PC-3 (cell line): ENCODE results near the gene PPP2R1A. TPM values are rescaled to one million over a fixed set of nuclear protein-coding genes. Genes with fewer than 3 reads are reported as not detected.

Experiments used
- ATAC-seq: fragments of 200-7000 bp; cut with Tn5 transposase; 2 replicates; pipeline ENCODE4 v1.9.1; 2020; ENCODE audit warnings: mild to moderate bottlenecking, moderate library complexity
- BruUV-seq: library from RNA; stranded (reverse); fragments of 400-500 nt; replicated peaks from 2 replicates; lab custom pipeline; 2021; lab: Mats Ljungman, UMichigan
- CTCF ChIA-PET: fragments of 300-600 bp; sonication (Branson Sonifier 250); formaldehyde crosslinking; loops from one replicate; lab custom pipeline; 2022; ENCODE audit warnings: antibody characterized with exemption; lab: Charles Lee
- POLR2A ChIA-PET: fragments of 300-600 bp; sonication (Branson Sonifier 250); formaldehyde crosslinking; loops from one replicate; lab custom pipeline; 2022; ENCODE audit warnings: antibody characterized with exemption; ENCODE audit not compliant: unreplicated experiment; lab: Charles Lee
- DNase-seq: peaks from one replicate; pipeline ENCODE4 v3.0.0-alpha.2; 2015
- H2AFZ ChIP-seq: fragments of 300-600 bp; sonication (generic); 2 replicates; pipeline ENCODE4 v1.6.0; 2016; ENCODE audit warnings: antibody characterized with exemption, low read length
- H3F3A ChIP-seq: fragments of 300-600 bp; sonication (generic); one replicate; pipeline ENCODE4 v1.6.0; 2017; ENCODE audit warnings: antibody characterized with exemption, low read length, control low read depth, mild to moderate bottlenecking; ENCODE audit not compliant: unreplicated experiment
- H3K27ac ChIP-seq: fragments of 300-600 bp; sonication (generic); 2 replicates; pipeline ENCODE4 v1.5.1; 2016; ENCODE audit warnings: mild to moderate bottlenecking, low read length
- H3K27me3 ChIP-seq: fragments of 300-600 bp; sonication (generic); 2 replicates; pipeline ENCODE4 v1.6.1; 2016; ENCODE audit warnings: low read length, mixed read lengths
- H3K36me3 ChIP-seq: fragments of 300-600 bp; sonication (generic); 2 replicates; pipeline ENCODE4 v1.6.1; 2016; ENCODE audit warnings: low read depth, mixed run types, low read length, mixed read lengths
- H3K4me1 ChIP-seq: fragments of 300-600 bp; sonication (generic); 2 replicates; pipeline ENCODE4 v1.5.1; 2016; ENCODE audit warnings: low read length; ENCODE audit not compliant: insufficient read depth
- H3K4me2 ChIP-seq: fragments of 300-600 bp; sonication (generic); 2 replicates; pipeline ENCODE4 v1.6.0; 2016; ENCODE audit warnings: low read length
- H3K4me3 ChIP-seq: fragments of 300-600 bp; sonication (generic); 2 replicates; pipeline ENCODE4 v1.5.1; 2016; ENCODE audit warnings: mild to moderate bottlenecking, low read length, mixed read lengths
- H3K79me2 ChIP-seq: fragments of 300-600 bp; sonication (generic); 2 replicates; pipeline ENCODE4 v1.6.1; 2017; ENCODE audit warnings: low read length, mixed read lengths
- H3K9ac ChIP-seq: fragments of 300-600 bp; sonication (generic); 2 replicates; pipeline ENCODE4 v1.6.0; 2016; ENCODE audit warnings: mild to moderate bottlenecking, low read length
- H3K9me2 ChIP-seq: fragments of 300-600 bp; sonication (generic); replicated peaks from 2 replicates; pipeline ENCODE4 v1.6.1; 2016; ENCODE audit warnings: mixed run types, low read length, mixed read lengths
- H3K9me3 ChIP-seq: fragments of 300-600 bp; sonication (generic); 2 replicates; pipeline ENCODE4 v1.6.1; 2016; ENCODE audit warnings: low read length, mixed read lengths
- H4K20me1 ChIP-seq: fragments of 300-600 bp; sonication (generic); 2 replicates; pipeline ENCODE4 v1.6.1; 2016; ENCODE audit warnings: low read length, mixed read lengths
- CTCF ChIP-seq: fragments of 300-600 bp; sonication (generic); conservative IDR thresholded peaks from 2 replicates; pipeline ENCODE4 v1.5.1; 2017; ENCODE audit warnings: antibody characterized with exemption, low read depth, mild to moderate bottlenecking, low read length
- EZH2 ChIP-seq: fragments of 300-600 bp; sonication (generic); IDR thresholded peaks from one replicate; pipeline ENCODE4 v1.6.1; 2017; ENCODE audit warnings: antibody characterized with exemption, mild to moderate bottlenecking, low read length; ENCODE audit not compliant: unreplicated experiment
- EZH2phosphoT487 ChIP-seq: fragments of 300-600 bp; sonication (generic); IDR thresholded peaks from 2 replicates; pipeline ENCODE4 v1.6.1; 2018; ENCODE audit warnings: mild to moderate bottlenecking, antibody characterized with exemption, low read length, borderline replicate concordance
- intact Hi-C: fragments of 100-400 bp; cut with micrococcal nuclease; formaldehyde crosslinking; loops from 2 replicates; pipeline ENCODE4 v1.9.0; 2023
- total RNA-seq: library from RNA; depleted of rRNA; stranded (reverse); fragments of >200 nt; gene quantifications from 2 replicates; pipeline ENCODE4 v1.2.3, GENCODE V29; 2014

PPP2R1A gene
- total RNA-seq, 1 experiment from 2014 or later = 336 TPM

GRCh38 chr19:52230685-52231084 is 40.8 kb downstream of the PPP2R1A start:
- CTCF ChIA-PET = no interaction called here
- intact Hi-C loops = no loop called here
- DNase-seq (no peak), ATAC-seq (peak; percentile 7; the same call in 1 of the 2 replicates)
- Histone ChIP-seq H4K20me1 (no peaks in the 10 kb centered on the region), H3K27ac (no peak overlapping the region), H3K9me3 (no peaks in the 10 kb centered on the region), H3K4me3 (no peak overlapping the region), H3K79me2 (no peaks in the 10 kb centered on the region), H3K9me2 (no peaks in the 10 kb centered on the region), H3K4me1 (0 out of 2 replicates have a peak, but pooled peaks cover 5% of the 10 kb centered on the region), H3K36me3 (peaks cover 34% of the 10 kb centered on the region), H3F3A (peaks cover 5% of the 10 kb centered on the region), H2AFZ (no peak overlapping the region), H3K9ac (no peak overlapping the region), H3K27me3 (no peaks in the 10 kb centered on the region), H3K4me2 (no peak overlapping the region)
- POLR2A ChIA-PET = no interaction called here
- no TSS peak for BruUV-seq
- TF ChIP-seq CTCF = no peak

- Histone ChIP-seq H2AFZ (no peak overlapping the region), H3K27me3 (no peaks in the 10 kb centered on the region), H3K27ac (no peak overlapping the region), H3K9ac (no peak overlapping the region), H3K79me2 (no peaks in the 10 kb centered on the region), H3K4me2 (no peak overlapping the region), H4K20me1 (no peaks in the 10 kb centered on the region), H3K9me3 (no peaks in the 10 kb centered on the region), H3K4me1 (0 out of 2 replicates have a peak, but pooled peaks cover 5% of the 10 kb centered on the region), H3K36me3 (peaks cover 28% of the 10 kb centered on the region), H3K9me2 (no peaks in the 10 kb centered on the region), H3F3A (peaks cover 5% of the 10 kb centered on the region), H3K4me3 (no peak overlapping the region)
- intact Hi-C loops = no loop called here
- ATAC-seq = peak; percentile 57
- BruUV-seq = no TSS peak
- POLR2A ChIA-PET = no interaction called here
- CTCF ChIA-PET = no interaction called here
- DNase-seq = peak; percentile 47
- no peak for TF ChIP-seq EZH2phosphoT487
- no peak for TF ChIP-seq CTCF
- no peak for TF ChIP-seq EZH2
Measured at GRCh38 chr19:52231154-52231910, 41.5 kb downstream of the PPP2R1A start.

- intact Hi-C loops = no loop called here
Measured at GRCh38 chr19:52234406-52234805, 44.6 kb downstream of the PPP2R1A start.

More at GRCh38 chr19:52234406-52234805, 44.6 kb downstream of the PPP2R1A start:
- H3K27ac ChIP-seq = no peak overlapping the region
- H3K79me2 ChIP-seq = no peaks in the 10 kb centered on the region
- ChIA-PET CTCF (no interaction called here), POLR2A (no interaction called here)
- 0 out of 2 replicates have a peak, but pooled peaks cover 3% of the 10 kb centered on the region for H3K36me3 ChIP-seq
- TF ChIP-seq EZH2phosphoT487 (no peak), CTCF (no peak), EZH2 (no peak)
- no peak overlapping the region for H3K4me2 ChIP-seq
- no peak overlapping the region for H2AFZ ChIP-seq
- H3K9me2 ChIP-seq = no peaks in the 10 kb centered on the region
- no peaks in the 10 kb centered on the region for H3K9me3 ChIP-seq
- 0 out of 2 replicates have a peak, but pooled peaks cover 5% of the 10 kb centered on the region for H3K4me1 ChIP-seq
- no peak for DNase-seq
- no peaks in the 10 kb centered on the region for H4K20me1 ChIP-seq
- no peak for ATAC-seq
- no peak overlapping the region for H3K9ac ChIP-seq
- no TSS peak for BruUV-seq
- peaks cover 10% of the 10 kb centered on the region for H3F3A ChIP-seq
- H3K27me3 ChIP-seq = no peaks in the 10 kb centered on the region
- no peak overlapping the region for H3K4me3 ChIP-seq
